Neural crest cell (in vitro differentiated cells): ENCODE data around the gene UMODL1. TPM values are rescaled to one million over a fixed set of nuclear protein-coding genes. Genes with fewer than 3 reads are reported as not detected.

Experiments
- DNase-seq: peaks from one replicate; pipeline ENCODE4 v3.0.0; 2021; ENCODE audit warnings: low read depth, mixed read lengths, low spot score
- H3K27ac Mint-ChIP-seq: one replicate; pipeline ENCODE4 v1.8.0; 2021; ENCODE audit warnings: mild to moderate bottlenecking, mixed read lengths; ENCODE audit not compliant: unreplicated experiment
- H3K27me3 Mint-ChIP-seq: 2 replicates; pipeline ENCODE4 v1.8.0; 2021; ENCODE audit warnings: low read depth, mild to moderate bottlenecking, mixed read lengths
- H3K36me3 Mint-ChIP-seq: 2 replicates; pipeline ENCODE4 v1.8.0; 2021; ENCODE audit warnings: low read depth, mild to moderate bottlenecking, mixed read lengths
- H3K4me1 Mint-ChIP-seq: 2 replicates; pipeline ENCODE4 v1.8.0; 2021; ENCODE audit warnings: mixed read lengths
- H3K4me3 Mint-ChIP-seq: one replicate; pipeline ENCODE4 v1.8.0; 2021; ENCODE audit warnings: mild to moderate bottlenecking, mixed read lengths
- H3K9me3 Mint-ChIP-seq: 2 replicates; pipeline ENCODE4 v1.8.0; 2021; ENCODE audit warnings: mixed read lengths
- total RNA-seq: library from RNA; stranded (reverse); gene quantifications from 2 replicates; pipeline ENCODE4 v1.2.1, GENCODE V29; 2021
- TF ChIP-seq, protein P1 (sequence below): fragments of 200-600 bp; sonication (generic); conservative IDR thresholded peaks from 2 replicates; pipeline ENCODE4 v1.5.0; 2021; ENCODE audit warnings: antibody characterized with exemption, mild to moderate bottlenecking

UMODL1 gene
- total RNA-seq, 1 donor from 2014 or later: not detected

- H3K36me3 Mint-ChIP-seq: no peaks in the 10 kb centered on the region
- peaks cover 17% of the 10 kb centered on the region for H3K4me1 Mint-ChIP-seq
- H3K9me3 Mint-ChIP-seq: no peaks in the 10 kb centered on the region
- no peak overlapping the region for H3K4me3 Mint-ChIP-seq
- no peak for DNase-seq
- TF ChIP-seq, protein P1, sequence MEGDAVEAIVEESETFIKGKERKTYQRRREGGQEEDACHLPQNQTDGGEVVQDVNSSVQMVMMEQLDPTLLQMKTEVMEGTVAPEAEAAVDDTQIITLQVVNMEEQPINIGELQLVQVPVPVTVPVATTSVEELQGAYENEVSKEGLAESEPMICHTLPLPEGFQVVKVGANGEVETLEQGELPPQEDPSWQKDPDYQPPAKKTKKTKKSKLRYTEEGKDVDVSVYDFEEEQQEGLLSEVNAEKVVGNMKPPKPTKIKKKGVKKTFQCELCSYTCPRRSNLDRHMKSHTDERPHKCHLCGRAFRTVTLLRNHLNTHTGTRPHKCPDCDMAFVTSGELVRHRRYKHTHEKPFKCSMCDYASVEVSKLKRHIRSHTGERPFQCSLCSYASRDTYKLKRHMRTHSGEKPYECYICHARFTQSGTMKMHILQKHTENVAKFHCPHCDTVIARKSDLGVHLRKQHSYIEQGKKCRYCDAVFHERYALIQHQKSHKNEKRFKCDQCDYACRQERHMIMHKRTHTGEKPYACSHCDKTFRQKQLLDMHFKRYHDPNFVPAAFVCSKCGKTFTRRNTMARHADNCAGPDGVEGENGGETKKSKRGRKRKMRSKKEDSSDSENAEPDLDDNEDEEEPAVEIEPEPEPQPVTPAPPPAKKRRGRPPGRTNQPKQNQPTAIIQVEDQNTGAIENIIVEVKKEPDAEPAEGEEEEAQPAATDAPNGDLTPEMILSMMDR: no peak
- H3K27me3 Mint-ChIP-seq: peaks cover 16% of the 10 kb centered on the region
- no peak overlapping the region for H3K27ac Mint-ChIP-seq
Measured at GRCh38 chr21:42120101-42120902, 49.2 kb downstream of the UMODL1 start.

DNA sequence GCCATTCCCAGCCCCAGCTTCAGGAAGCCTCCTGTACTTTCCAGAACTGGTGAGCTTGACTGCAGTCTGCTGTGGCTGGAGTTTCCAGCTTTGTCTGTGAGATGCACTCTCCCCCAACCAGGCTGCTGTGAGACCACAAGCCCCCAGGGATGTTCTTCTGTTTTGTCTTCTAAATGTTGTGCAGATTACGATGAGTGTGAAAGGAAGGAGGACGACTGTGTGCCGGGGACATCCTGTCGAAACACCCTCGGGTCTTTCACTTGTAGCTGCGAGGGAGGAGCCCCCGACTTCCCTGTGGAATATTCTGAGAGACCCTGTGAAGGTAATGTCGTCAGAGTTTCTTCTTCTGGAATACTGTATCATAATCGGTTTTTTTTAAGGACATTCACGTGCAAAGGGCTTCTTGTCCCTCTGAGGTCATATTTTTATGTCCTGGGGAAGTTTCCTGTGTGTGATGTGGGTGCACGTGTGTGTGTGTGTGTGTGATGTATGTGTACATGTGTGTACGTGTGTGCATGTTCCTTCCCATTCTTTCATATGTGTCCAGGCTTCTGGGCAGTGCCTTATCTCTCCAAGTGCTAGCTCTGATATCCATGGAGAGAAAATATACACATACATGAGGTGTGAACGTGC is 49.9 kb downstream of the UMODL1 start:
- Mint-ChIP-seq H3K36me3 (no peaks in the 10 kb centered on the region), H3K27ac (no peak overlapping the region), H3K9me3 (no peaks in the 10 kb centered on the region), H3K4me3 (no peak overlapping the region), H3K4me1 (peaks cover 17% of the 10 kb centered on the region), H3K27me3 (peaks cover 16% of the 10 kb centered on the region)
- TF ChIP-seq, protein P1: no peak
- no peak for DNase-seq

DNA sequence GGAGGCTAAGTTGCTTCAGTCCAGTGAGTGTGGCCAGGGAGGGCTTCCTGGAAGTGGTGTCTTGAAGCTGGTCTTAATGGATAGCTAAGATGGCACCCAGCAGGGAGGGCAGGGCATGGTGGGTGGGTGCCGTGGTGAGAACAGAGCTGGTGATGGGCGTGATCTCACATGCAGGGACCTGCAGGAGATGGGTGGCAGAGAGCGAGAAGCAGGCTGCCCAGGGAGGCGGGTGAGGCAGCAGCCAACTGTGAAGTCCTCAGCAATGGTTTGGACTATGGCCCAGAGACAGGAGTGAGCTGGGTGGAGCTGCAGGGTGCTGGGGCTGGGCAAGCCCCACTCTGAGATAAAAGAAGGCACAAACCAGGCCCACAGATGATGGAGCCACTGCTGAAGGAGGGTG is 50.7 kb downstream of the UMODL1 start:
- DNase-seq: no peak
- no peak overlapping the region for H3K27ac Mint-ChIP-seq
- peaks cover 16% of the 10 kb centered on the region for H3K27me3 Mint-ChIP-seq
- no peak overlapping the region for H3K4me3 Mint-ChIP-seq
- no peaks in the 10 kb centered on the region for H3K36me3 Mint-ChIP-seq
- TF ChIP-seq, protein P1: no peak
- no peaks in the 10 kb centered on the region for H3K9me3 Mint-ChIP-seq
- peaks cover 17% of the 10 kb centered on the region for H3K4me1 Mint-ChIP-seq

DNA sequence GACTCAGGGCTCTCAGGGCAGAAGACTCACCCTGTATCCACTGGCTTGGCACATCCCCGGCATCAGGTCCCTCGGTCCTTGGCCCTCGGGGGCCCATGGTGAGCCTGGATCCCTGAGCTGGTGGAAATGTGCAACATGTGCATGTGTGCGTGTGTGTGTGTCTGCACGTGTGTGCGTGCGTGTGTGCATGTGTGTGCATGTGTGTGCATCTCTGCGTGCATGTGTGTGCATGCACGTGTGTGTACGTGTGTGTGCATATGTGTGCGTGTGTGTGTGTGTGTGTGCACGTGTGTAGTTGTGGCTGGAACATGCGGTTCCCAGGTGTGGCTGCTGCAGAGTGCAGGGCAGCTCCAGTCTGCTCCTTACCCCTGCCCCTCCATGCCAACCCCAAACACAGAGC is 51.3 kb downstream of the UMODL1 start:
- H3K9me3 Mint-ChIP-seq: no peaks in the 10 kb centered on the region
- no peak overlapping the region for H3K4me3 Mint-ChIP-seq
- no peak overlapping the region for H3K27ac Mint-ChIP-seq
- no peaks in the 10 kb centered on the region for H3K36me3 Mint-ChIP-seq
- no peak for DNase-seq
- H3K4me1 Mint-ChIP-seq: peaks cover 12% of the 10 kb centered on the region
- TF ChIP-seq, protein P1: no peak
- peaks cover 13% of the 10 kb centered on the region for H3K27me3 Mint-ChIP-seq

- no peaks in the 10 kb centered on the region for H3K9me3 Mint-ChIP-seq
- DNase-seq: no peak
- H3K36me3 Mint-ChIP-seq: no peaks in the 10 kb centered on the region
- no peak overlapping the region for H3K4me3 Mint-ChIP-seq
- TF ChIP-seq, protein P1: no peak
- H3K4me1 Mint-ChIP-seq: peaks cover 11% of the 10 kb centered on the region
- peaks cover 11% of the 10 kb centered on the region for H3K27me3 Mint-ChIP-seq
- H3K27ac Mint-ChIP-seq: no peak overlapping the region
Measured at GRCh38 chr21:42122808-42123207, 51.7 kb downstream of the UMODL1 start.
